Measurements from ENCODE around the gene DNAH2. TPM values are rescaled to one million over a fixed set of nuclear protein-coding genes. Genes with fewer than 3 reads are reported as not detected.
A peak's percentile ranks its signal among the peaks of the same experiment; 100 is the strongest.

DNAH2 gene
- total and polyA plus RNA-seq, 2 of the 13 experiments (the other 11 are each of a cell fraction or from before 2014, with no cell fraction given) = not detected

DNA sequence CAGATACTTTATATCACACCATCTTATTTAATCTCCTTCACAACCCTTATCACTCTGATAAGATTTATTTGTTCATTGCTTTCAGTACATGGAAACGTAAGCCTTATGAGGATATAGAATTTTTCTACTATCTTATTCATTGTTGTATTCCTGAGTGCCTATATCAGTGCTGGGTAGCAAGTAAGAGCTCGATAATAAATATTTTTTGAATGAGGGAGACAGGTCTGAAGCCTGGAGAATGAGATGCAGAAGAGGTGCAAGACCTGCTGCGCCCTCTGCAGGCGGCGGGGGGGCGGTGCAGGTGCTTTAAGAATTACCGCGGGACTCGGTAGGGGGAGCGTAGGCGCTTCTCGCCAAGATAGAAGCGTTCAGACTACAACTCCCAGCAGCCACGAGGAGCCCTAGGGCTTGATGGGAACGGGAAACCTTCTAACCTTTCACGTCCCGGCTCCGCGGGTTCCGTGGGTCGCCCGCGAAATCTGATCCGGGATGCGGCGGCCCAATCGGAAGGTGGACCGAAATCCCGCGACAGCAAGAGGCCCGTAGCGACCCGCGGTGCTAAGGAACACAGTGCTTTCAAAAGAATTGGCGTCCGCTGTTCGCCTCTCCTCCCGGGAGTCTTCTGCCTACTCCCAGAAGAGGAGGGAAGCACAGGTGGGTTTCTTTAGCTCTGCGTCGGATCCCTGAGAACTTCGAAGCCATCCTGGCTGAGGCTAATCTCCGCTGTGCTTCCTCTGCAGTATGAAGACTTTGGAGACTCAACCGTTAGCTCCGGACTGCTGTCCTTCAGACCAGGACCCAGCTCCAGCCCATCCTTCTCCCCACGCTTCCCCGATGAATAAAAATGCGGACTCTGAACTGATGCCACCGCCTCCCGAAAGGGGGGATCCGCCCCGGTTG is 29.4 kb upstream of the DNAH2 start, which contains the start of gene WRAP53 (continued):
- TF ChIP-seq TFDP2 (CRISPR knock-in tag; IDR thresholded peaks at IDR 0.05) = peak; percentile 95
- no peak for TF ChIP-seq ZFP37 (CRISPR knock-in tag; IDR thresholded peaks at IDR 0.05; ENCODE audit: borderline replicate concordance)
- TF ChIP-seq CHD4 (IDR thresholded peaks at IDR 0.05; ENCODE audit: borderline replicate concordance, low read length) = peak; percentile 52; the same call in 1 of the 2 replicates
- no peak for TF ChIP-seq SRSF1 (optimal IDR thresholded peaks at IDR 0.05; ENCODE audit: low read depth, low read length)
- TF ChIP-seq ZNF672 (CRISPR knock-in tag; IDR thresholded peaks at IDR 0.05) = no peak
- TF ChIP-seq ZNF510 (CRISPR knock-in tag; IDR thresholded peaks at IDR 0.05; ENCODE audit: low read depth) = no peak
- TF ChIP-seq, protein P1, sequence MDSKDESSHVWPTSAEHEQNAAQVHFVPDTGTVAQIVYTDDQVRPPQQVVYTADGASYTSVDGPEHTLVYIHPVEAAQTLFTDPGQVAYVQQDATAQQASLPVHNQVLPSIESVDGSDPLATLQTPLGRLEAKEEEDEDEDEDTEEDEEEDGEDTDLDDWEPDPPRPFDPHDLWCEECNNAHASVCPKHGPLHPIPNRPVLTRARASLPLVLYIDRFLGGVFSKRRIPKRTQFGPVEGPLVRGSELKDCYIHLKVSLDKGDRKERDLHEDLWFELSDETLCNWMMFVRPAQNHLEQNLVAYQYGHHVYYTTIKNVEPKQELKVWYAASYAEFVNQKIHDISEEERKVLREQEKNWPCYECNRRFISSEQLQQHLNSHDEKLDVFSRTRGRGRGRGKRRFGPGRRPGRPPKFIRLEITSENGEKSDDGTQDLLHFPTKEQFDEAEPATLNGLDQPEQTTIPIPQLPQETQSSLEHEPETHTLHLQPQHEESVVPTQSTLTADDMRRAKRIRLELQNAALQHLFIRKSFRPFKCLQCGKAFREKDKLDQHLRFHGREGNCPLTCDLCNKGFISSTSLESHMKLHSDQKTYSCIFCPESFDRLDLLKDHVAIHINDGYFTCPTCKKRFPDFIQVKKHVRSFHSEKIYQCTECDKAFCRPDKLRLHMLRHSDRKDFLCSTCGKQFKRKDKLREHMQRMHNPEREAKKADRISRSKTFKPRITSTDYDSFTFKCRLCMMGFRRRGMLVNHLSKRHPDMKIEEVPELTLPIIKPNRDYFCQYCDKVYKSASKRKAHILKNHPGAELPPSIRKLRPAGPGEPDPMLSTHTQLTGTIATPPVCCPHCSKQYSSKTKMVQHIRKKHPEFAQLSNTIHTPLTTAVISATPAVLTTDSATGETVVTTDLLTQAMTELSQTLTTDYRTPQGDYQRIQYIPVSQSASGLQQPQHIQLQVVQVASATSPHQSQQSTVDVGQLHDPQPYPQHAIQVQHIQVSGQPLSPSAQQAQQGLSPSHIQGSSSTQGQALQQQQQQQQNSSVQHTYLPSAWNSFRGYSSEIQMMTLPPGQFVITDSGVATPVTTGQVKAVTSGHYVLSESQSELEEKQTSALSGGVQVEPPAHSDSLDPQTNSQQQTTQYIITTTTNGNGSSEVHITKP (CRISPR knock-in tag; IDR thresholded peaks at IDR 0.05; ENCODE audit: low read depth) = peak; percentile 94
- TF ChIP-seq MXD4 (CRISPR knock-in tag; IDR thresholded peaks at IDR 0.05) = peak; percentile 61
- no peak for TF ChIP-seq FOXO1 (CRISPR knock-in tag; IDR thresholded peaks at IDR 0.05)
- no peak for TF ChIP-seq ZSCAN29 (CRISPR knock-in tag; conservative IDR thresholded peaks at IDR 0.05)
- no peak for TF ChIP-seq ZFP41 (CRISPR knock-in tag; IDR thresholded peaks at IDR 0.05; ENCODE audit: borderline replicate concordance)
- TF ChIP-seq SP140L (CRISPR knock-in tag; IDR thresholded peaks at IDR 0.05; ENCODE audit: borderline replicate concordance) = no peak
- TF ChIP-seq, protein P2, sequence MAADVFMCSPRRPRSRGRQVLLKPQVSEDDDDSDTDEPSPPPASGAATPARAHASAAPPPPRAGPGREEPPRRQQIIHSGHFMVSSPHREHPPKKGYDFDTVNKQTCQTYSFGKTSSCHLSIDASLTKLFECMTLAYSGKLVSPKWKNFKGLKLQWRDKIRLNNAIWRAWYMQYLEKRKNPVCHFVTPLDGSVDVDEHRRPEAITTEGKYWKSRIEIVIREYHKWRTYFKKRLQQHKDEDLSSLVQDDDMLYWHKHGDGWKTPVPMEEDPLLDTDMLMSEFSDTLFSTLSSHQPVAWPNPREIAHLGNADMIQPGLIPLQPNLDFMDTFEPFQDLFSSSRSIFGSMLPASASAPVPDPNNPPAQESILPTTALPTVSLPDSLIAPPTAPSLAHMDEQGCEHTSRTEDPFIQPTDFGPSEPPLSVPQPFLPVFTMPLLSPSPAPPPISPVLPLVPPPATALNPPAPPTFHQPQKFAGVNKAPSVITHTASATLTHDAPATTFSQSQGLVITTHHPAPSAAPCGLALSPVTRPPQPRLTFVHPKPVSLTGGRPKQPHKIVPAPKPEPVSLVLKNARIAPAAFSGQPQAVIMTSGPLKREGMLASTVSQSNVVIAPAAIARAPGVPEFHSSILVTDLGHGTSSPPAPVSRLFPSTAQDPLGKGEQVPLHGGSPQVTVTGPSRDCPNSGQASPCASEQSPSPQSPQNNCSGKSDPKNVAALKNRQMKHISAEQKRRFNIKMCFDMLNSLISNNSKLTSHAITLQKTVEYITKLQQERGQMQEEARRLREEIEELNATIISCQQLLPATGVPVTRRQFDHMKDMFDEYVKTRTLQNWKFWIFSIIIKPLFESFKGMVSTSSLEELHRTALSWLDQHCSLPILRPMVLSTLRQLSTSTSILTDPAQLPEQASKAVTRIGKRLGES (CRISPR knock-in tag; IDR thresholded peaks at IDR 0.05; ENCODE audit: borderline replicate concordance) = no peak
- no peak for TF ChIP-seq PLSCR1 (CRISPR knock-in tag; IDR thresholded peaks at IDR 0.05; ENCODE audit: borderline replicate concordance)
- TF ChIP-seq RFXANK (CRISPR knock-in tag; IDR thresholded peaks at IDR 0.05) = 0 out of 2 replicates have a peak, but pooled peaks have one; percentile 24
- TF ChIP-seq, protein P3, sequence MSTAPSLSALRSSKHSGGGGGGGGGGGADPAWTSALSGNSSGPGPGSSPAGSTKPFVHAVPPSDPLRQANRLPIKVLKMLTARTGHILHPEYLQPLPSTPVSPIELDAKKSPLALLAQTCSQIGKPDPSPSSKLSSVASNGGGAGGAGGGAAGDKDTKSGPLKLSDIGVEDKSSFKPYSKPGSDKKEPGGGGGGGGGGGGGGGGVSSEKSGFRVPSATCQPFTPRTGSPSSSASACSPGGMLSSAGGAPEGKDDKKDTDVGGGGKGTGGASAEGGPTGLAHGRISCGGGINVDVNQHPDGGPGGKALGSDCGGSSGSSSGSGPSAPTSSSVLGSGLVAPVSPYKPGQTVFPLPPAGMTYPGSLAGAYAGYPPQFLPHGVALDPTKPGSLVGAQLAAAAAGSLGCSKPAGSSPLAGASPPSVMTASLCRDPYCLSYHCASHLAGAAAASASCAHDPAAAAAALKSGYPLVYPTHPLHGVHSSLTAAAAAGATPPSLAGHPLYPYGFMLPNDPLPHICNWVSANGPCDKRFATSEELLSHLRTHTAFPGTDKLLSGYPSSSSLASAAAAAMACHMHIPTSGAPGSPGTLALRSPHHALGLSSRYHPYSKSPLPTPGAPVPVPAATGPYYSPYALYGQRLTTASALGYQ (CRISPR knock-in tag; IDR thresholded peaks at IDR 0.05) = no peak
- peak; percentile 34; the same call in 1 of the 2 replicates for TF ChIP-seq ZFP90 (CRISPR knock-in tag; IDR thresholded peaks at IDR 0.05; ENCODE audit: borderline replicate concordance)
- peak; percentile 78 for TF ChIP-seq PHF8 (CRISPR knock-in tag; IDR thresholded peaks at IDR 0.05)
